Fibroblast of skin of abdomen (primary cell): Measurements from ENCODE around the gene FOLR1.

ENCODE experiments used
- DNase-seq: peaks from one replicate; pipeline ENCODE4 v3.0.0-alpha.2; 2013

The FOLR1 gene

DNA sequence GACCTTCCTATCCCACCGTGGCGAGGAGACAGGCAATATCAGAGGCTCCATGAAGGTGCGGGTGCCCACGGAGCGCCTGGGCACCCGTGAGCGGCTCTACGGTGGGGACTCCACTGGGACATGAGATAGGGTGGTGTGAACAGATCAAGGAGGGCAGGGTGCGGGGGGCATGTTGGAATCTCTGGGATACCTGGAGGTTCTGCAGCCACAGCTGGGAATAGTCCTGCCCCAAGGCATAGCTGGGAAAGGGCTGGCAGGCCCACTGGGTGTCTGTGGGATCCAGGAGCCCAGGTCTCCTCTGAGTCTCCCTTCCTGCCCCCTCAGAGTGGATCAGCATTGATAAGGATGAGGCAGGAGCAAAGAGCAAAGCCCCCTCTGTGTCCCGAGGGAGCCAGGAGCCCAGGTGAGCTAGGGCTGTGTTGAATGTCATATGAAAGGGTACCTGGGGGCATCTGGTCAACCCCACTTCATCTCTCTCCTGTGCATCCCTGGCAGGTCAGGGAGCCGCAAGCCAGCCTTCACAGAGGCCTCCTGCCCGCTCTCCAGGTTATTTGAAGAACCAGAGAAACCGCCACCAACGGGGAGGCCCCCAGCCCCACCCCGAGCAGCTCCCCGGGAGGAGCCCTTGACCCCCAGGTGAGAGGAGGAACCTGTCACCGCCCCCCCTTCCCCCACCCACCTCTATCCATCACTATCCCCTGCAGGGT lies 43.6 kb downstream of the FOLR1 start:
- DNase-seq: no peak

GRCh38 chr11:72236083-72236697 lies 44.2 kb downstream of the FOLR1 start:
- DNase-seq: no peak

- DNase-seq: no peak
Measured at GRCh38 chr11:72236774-72237111, 44.8 kb downstream of the FOLR1 start.

- DNase-seq: no peak
Measured at GRCh38 chr11:72237112-72237931, 45.4 kb downstream of the FOLR1 start.

DNA sequence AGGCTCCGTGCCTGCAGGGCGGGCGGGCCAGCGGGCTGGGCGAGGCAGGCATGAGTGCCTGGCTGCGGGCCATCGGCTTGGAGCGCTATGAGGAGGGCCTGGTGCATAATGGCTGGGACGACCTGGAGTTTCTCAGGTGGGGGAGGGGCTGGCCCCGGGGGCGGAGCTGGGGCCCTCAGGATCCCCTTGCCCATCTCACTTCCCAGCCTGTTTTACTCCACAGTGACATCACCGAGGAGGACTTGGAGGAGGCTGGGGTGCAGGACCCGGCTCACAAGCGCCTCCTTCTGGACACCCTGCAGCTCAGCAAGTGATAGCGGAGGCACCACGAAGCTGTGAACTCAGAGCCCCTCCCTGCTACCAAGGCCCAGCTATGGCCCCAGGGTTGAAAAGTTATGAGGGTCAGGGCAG lies 46.1 kb downstream of the FOLR1 start:
- peak; percentile 66 for DNase-seq

DNA sequence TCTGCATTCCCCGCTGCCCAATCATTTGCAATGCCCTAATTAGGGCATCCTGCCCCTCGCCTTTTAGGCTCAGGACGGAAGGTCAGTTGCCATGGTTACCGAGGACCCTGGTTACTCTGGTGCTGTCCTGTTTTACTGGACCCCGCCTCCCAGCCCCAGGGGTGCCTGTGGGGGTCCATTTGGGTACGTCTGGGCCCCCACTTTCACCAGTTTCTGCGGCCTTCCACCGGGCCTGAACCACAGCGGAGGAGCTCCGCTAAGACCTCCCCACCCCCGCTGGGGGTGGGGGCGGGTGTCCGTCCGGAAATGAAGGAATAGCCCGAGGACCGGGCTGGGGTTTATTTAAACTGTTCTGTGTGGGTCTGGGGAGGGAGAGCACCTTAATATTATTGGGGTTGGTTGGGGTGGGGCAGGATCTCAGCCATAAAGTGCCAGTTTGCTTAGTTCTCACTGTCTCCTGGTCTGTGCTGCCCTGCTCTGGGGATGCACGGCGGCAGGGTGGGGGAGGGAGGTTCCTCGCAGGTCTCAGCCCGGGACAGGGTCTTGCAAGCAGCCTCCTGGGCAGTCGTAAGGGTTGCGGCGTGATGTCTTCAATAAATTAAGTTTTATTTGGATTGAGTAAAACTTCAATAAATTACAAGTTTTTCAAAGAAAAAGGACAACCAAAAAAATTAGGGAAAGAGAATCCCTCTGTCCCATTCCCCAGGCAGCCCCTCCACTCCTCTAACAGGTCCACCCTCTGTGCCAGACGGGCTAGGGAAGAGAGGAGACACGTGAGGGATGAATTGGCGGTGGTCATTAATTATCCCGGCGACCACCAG lies 46.8 kb downstream of the FOLR1 start:
- DNase-seq: no peak

DNA sequence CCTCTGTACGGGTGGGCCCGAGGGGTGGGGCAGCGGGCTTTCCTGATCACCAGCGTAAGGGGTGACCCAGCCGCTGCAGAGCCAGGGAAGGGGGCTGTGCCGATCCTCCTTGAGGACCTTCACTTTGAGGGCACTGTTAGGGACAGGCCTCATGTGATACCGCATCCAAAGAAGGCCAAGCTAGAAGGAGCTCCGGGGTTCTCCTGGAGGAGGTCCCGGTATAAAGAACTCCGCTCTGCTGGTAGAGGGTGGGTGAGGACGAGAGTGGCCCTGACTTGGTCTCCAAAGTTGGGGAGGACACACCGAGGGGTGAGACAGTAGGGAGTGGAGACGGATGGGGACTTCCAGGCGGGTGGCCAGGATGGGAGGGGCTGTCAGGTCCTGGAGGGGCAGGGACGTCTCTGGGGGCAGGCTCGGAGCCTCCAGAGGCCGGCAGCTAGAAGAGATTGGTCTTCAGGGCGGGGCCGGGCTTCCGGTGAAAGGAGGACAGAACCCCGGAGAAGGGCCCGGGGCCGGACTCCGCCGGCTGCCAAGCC lies 47.4 kb downstream of the FOLR1 start:
- peak; percentile 52 for DNase-seq

GRCh38 chr11:72239849-72240460 lies 48.0 kb downstream of the FOLR1 start:
- peak; percentile 35 for DNase-seq

DNA sequence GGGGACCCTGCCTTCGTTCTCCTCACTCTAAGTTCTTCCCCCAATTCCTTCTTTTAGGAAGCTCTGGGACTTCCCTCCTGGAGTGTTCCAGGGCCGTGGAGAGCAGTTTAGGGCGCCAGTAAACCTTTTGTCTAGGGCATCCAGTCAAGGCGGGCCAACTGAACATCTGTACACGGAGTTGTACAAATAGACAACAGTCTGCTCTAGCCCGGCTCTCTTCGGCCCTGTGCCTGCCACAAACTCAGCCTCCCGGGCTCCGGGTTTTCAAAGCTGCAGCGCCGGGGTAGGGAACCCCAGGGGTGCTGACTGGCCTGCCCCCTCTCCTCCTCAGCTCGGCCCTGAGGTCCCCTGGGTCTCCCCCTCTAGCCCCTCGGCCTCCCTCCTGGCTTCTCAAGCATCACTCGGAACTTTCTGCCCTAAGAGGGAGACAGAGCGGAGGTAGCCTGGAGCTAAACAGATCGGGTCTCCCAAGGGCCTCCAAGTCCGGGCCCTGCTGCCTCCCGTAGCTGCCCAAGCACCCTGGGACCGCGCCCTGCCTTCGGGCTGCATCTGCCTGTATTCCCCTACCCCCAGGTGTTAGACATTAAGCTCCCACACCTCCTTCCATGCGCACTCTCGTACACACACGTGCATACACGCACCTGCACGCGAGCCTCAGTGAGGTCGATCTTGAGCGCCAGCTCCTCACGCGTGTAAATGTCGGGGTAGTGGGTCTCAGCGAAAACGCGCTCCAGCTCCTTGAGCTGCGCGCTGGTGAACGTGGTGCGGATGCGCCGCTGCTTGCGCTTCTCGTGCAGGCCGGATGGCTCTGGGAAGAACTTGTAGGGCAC lies 48.7 kb downstream of the FOLR1 start:
- no peak for DNase-seq

DNA sequence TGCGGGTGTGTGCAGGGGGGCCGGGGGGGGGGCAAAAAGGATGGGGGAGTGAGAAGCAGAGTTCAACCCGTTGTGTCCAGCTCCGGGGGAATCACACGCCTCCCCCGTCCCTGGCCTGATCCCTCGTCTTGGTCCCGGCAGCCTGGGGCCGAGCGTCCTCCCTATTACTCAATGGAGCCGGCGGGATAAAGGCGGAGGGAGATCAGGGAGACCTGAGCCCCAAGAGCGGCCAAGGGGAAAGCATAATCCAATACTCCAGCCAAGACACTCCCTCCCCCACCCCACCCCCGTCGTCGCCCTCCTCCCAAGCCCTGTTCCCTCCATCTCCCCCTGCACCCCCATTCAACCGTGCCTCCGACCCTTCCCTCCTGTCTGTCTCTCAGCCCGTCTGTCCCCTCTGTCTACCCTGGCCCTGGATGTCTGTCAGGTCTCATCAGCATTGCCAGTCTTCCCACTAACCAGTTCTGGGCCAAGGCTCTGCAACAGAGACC lies 49.4 kb downstream of the FOLR1 start:
- DNase-seq: no peak

GRCh38 chr11:72242141-72242540 lies 50.2 kb downstream of the FOLR1 start:
- DNase-seq: no peak

DNA sequence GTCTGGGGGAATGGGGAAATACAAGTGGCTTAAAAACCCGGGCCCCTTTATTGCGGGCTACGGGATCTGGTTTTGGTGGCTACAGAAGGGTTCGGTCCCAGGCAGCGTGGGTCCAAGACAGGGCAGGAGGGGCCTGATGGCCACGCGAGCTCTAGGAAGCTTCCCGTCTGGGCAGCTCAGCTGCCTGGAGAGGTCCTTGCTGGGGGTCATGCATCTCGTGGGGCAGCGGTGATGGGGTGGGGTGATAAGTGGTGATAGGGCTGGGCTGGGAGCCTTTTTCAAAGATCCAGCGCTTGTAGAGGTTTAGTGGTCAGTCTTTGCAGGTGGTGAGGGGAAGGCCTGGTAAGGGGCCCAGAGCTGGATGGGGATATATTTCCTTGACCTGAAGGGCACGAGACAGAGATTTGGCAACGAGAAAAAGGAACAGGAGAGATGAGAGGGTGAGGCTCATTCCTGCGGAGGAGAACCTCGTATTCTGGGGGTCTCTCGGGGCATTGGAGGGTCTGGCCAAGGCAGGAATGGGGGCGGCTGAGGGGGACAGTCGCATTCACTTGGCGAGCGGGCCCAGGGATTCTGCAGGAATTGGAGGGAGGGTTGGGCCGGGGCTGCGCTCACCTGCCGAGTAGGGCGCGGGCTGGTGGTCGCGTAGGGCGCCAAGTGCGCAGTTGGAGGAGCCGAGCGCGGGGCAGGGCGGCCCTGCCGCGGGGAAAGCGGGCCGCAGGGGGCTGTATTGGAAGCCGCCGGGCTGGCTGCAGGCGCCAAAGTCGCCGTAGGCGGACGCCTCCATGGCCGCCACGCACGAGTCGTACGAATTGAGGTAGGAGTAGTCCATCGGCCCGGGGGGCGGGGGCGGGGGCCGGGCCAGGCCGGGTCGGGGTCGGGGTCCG lies 51.5 kb downstream of the FOLR1 start:
- no peak for DNase-seq

DNA sequence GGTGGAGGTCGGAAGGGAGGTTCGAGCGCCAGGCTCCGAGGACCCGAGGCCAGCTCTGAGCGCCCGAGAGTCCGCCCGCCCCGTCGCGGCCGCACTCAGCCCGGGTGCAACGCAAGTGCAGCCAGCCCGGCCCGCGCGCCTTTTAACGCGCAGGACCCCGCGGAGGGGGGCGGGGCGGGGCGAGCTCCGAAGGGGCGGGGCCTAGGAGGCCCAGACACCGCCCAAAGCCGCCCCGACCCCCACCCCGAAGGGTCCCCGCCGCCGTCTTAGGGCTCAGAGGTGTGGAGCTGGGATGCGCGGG lies 52.1 kb downstream of the FOLR1 start, which contains the start of gene PHOX2A:
Gene PHOX2A, minus strand, starts transcription at position 117 of the 301 bp plus-strand sequence. CDS start 172 bp downstream, outside the sequence.
- no peak for DNase-seq

DNA sequence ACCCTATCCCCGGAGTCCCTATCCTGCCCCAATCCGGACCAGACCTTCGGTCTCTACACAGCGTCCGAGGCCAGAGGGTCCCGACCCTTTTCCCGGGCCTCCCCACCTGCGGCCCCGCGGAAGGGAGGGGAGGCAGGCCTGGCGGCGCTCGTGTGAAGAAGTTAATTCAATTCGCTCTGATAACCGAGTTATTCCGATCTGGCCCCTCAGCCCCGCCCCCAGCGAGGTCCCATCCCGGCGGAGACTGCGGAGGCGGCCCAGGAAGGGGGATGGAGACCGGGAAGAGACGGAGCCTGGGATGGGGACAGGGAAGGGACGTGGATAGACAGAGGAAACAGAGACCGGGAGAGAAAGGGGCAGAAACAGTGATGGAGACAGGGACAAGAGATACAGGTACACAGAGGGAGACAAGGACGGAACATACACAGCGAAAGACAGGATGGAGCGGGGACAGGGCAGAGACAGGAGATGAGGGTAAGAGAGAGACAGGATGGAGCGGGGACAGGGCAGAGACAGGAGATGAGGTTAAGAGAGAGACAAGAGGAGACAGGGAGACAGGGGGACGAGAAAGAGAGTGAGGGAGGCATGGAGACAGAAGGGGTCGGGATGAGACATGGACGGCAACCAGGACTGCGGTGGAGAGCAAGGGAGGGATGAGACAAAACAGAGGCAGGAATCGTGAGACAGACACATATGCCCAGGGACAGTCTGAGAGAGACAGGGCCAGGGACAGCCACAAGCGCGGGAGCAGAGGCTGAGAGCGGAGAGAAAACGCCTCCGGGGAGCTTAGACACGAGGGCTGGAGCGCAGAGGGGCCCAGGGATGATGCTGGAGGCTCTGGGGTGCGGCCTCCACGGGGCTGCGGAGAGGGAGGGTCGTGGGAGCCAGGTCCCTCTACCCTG lies 52.7 kb downstream of the FOLR1 start:
- DNase-seq: no peak

DNA sequence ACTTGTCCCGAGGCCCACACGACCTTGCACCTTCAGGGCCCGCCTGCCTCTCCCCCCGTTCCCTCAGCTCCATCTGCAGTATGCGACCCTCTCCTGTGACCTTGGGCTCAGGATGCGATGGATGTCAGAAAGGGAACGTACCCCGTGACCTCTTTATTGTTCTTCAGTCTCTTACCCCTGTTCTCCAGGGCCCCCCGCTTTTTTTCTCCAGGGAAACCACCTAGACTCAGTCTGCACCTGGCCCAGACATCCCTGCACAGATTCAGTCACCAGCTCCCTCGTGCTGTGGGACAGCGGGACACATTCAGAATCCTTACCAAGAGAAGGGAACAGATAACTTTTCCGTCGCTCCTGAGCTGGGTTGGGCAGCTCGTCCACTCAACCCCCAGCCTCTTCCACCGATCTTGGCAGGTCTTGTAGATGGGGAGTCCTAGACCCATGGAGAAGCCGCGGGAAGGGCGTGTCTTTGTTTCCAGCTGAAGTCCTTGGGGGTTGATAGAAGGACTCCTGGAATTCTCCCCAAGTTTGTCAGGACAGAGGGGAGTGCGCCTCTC lies 53.4 kb downstream of the FOLR1 start:
- no peak for DNase-seq
